GM19351 (cell line): ENCODE data around the gene SLC12A3.

Experiments used
- ATAC-seq: cut with Tn5 transposase; IDR thresholded peaks from one replicate; pipeline ENCODE4 v1.9.1; 2021; ENCODE audit warnings: mild to moderate bottlenecking, moderate library complexity; ENCODE audit not compliant: unreplicated experiment

The SLC12A3 gene

GRCh38 chr16:56941092-56941491 lies 76.1 kb downstream of the SLC12A3 start:
- no peak for ATAC-seq

GRCh38 chr16:56941856-56942331 lies 76.9 kb downstream of the SLC12A3 start:
- ATAC-seq, result no peak

- ATAC-seq, result no peak
These were observed 78.9 kb downstream of the SLC12A3 start for GRCh38 chr16:56943761-56944375.

GRCh38 chr16:56944954-56945839 lies 80.2 kb downstream of the SLC12A3 start:
- ATAC-seq, result no peak

- ATAC-seq, result no peak
These were observed 81.0 kb downstream of the SLC12A3 start for GRCh38 chr16:56945847-56946527.

GRCh38 chr16:56946767-56947603 lies 82.0 kb downstream of the SLC12A3 start:
- no peak for ATAC-seq

GRCh38 chr16:56947604-56947995 lies 82.6 kb downstream of the SLC12A3 start:
- no peak for ATAC-seq

GRCh38 chr16:56948234-56948633 lies 83.2 kb downstream of the SLC12A3 start:
- ATAC-seq, result no peak

GRCh38 chr16:56950051-56950450 lies 85.0 kb downstream of the SLC12A3 start:
- ATAC-seq, result no peak

GRCh38 chr16:56950455-56950854 lies 85.4 kb downstream of the SLC12A3 start:
- ATAC-seq, result no peak

GRCh38 chr16:56950881-56951771 lies 86.1 kb downstream of the SLC12A3 start:
- ATAC-seq, result peak; percentile 66

- ATAC-seq, result no peak
These were observed 88.0 kb downstream of the SLC12A3 start for GRCh38 chr16:56953006-56953405.

- ATAC-seq, result no peak
These were observed 91.1 kb downstream of the SLC12A3 start for GRCh38 chr16:56956076-56956475.

- no peak for ATAC-seq
These were observed 91.7 kb downstream of the SLC12A3 start for GRCh38 chr16:56956756-56957155.

GRCh38 chr16:56960681-56961281 lies 95.8 kb downstream of the SLC12A3 start:
- no peak for ATAC-seq

- ATAC-seq, result no peak
These were observed 96.4 kb downstream of the SLC12A3 start for GRCh38 chr16:56961386-56961785.

GRCh38 chr16:56961851-56962281 lies 96.9 kb downstream of the SLC12A3 start, which contains the start of gene CETP:
CETP (plus strand) TSS chr16:56961950; CDS start chr16:56961980, 30 bp downstream.
- ATAC-seq, result no peak

GRCh38 chr16:56964243-56965148 lies 99.5 kb downstream of the SLC12A3 start:
- peak; percentile 73 for ATAC-seq
